ENCODE data around the gene ALDH3A2.

ALDH3A2 gene

DNA sequence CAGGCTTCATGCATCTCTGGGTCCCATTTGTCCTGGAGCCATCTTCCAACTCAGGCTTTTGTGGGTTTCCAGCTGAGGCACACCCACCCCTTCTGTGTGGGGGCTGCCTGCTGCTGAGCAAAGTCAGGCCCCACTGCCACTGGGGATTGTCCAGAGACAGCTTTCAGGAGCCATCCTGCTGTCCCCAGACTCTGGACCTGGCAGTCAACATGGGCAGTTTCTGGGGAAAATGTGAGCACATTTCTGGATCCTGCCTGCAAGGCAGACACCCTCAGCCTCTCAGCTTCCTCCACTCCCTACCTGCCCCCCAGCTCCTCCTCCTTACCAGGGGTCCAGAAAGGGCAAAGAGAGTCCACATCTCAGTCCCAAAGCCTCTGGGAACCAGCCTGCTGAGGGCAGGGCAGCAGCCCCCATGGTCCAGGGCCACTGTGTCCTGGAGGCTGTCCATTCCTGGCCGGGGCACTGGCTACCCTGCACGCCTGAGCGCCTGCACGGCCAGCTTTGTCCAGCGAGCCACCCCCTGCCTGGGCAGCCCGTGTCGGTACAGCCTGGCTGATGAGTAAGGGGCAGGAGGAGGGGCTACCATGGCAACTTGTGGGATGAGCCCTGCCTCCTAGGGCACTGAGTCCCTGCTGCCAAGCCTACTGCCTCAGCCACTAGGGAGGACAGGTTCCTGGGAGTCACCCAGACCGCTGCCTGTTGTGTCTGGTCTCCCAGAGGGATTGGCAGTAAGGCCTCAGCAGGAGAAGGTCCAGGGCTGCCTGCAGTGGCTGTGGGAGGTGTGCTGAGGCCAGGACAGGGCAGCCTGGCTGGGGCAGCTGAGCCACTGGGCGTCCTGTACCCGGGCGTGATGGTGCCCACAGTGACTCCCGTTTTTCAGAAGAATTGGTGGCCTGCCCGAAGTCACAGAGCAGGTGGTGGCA, 67.8 kb downstream of the ALDH3A2 start, which contains the start of gene SLC47A2:
Gene SLC47A2 (minus strand): TSS at position 477 of the 923 bp plus-strand sequence. CDS start 29 bp downstream, at position 448.
- no peak for DNase-seq (ENCODE audit: low read depth)

GRCh38 chr17:19717031-19717360, 68.4 kb downstream of the ALDH3A2 start:
- DNase-seq (ENCODE audit: low read depth): no peak

GRCh38 chr17:19717411-19717908, 68.9 kb downstream of the ALDH3A2 start:
- no peak for DNase-seq (ENCODE audit: low read depth)

DNA sequence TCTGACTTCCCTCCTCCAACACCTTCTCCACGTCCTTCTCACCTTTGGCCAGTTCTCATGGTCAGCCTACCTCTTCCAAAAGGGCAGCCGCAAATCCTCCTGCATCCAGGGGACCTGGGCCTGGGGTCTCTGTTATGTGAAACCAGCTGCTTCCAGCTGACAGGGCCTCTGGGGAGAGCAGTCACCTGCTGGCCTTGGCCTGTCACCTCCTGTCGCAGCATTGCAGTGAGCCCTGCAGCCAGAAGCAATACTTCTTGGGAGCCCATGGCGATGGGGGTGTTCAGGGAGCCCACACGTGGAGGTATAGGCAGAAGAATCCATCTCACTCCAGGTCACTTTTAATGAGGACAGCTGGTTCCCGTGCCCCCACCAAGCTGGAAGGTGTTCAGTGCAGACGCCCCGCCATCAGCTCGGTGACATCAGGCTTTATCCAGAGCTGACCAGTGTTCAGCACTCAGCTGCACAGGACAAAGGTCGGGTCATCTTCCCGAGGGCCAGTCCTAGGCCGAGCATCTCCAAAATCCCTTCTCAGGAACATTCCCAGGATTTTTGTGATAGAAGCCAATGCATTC, 69.6 kb downstream of the ALDH3A2 start:
- DNase-seq (ENCODE audit: low read depth): no peak

DNA sequence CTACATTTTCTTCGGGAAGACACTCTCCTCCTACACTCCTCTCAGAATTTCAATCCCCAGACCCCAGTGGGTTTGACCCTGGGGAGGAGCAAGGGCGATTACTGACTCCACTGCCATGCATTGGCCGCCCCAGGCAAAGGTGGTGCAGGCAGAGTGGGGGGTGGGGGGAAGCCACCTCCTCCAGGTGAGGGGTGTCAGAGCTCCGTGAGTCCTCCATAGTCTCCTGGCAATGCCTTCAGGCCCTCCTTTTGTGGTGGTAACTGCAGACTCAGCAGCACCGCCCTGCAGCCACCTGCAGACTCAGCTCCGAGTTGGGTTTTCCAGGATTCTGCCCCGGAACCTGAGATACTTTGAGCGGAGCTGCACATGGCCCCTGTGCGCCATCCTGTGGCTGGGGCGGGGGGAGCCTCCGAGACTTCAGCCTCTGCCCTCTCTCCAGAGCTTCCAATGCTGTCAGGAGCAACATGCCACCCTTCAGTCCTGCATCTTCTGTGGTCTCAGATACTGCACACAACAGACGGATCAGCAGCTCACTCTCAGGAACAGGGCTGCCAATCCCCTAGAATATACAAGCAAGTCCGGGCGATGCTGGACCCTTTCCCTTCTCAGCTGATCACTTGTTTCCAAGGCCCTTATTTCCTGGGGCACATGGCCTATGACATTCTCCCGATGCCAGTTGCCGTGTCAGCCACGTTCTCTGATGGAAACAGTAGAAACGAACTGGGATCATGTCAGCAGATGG, 70.2 kb downstream of the ALDH3A2 start:
- DNase-seq (ENCODE audit: low read depth): no peak

DNA sequence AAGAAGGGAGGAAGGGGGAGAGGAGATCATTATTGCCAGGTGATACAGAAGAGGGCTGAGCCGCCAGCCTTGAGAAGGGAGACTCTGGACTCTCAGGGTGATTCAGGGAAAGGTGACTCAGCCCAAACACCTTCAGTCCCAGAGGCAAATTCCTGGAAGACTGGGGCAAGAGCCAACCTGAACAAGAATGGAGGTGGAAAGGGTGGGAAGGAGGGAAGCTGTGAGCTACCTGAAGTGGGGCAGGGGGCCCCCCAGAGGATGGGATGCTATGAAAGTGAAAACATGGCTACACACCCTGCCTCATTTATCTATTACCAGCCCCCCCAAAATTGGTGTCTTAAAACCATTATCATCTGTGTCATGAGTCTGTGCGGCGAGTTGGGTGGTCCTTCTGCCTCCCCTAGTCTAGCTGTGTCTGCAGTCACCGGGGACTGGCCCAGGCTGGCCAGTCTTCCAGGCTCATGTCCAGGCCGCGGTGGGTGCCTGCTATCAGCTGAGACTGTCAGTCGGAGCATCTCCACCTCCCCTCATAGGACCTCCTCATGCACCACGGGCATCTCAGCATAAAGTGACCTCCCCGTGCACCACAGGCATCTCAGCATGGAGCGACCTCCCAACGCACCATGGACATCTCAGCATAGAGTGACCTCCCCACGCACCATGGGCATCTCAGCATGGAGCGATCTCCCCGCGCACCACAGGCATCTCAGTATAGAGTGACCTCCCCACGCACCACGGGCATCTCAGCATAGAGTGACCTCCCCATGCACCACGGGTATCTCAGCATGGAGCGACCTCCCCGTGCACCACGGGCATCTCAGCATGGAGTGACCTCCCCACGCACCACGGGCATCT, 71.0 kb downstream of the ALDH3A2 start:
- DNase-seq (ENCODE audit: low read depth): no peak

GRCh38 chr17:19720210-19720475, 71.6 kb downstream of the ALDH3A2 start:
- no peak for DNase-seq (ENCODE audit: low read depth)

- no peak for DNase-seq (ENCODE audit: low read depth)
These were observed 72.3 kb downstream of the ALDH3A2 start for GRCh38 chr17:19720631-19721426.

DNA sequence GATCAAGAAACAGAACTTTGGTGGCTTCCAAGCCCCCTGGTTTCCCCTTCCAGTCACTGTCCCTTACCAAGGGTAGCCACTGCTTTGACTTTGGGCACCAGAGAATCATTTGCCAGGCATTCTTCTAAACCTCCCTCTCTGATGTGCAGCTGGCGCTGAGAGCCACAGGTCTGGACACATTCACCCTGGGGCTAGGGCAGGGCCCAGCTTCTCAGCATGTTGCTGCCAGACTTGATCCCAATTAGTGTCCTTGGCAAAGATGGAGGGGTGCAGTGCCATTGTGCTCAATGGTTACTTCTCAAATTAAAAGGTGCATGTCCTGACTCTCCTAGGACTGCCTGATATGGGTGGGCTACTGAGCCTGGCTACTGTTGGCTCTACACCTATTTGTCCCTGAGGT, 75.4 kb downstream of the ALDH3A2 start:
- no peak for DNase-seq (ENCODE audit: low read depth)

DNA sequence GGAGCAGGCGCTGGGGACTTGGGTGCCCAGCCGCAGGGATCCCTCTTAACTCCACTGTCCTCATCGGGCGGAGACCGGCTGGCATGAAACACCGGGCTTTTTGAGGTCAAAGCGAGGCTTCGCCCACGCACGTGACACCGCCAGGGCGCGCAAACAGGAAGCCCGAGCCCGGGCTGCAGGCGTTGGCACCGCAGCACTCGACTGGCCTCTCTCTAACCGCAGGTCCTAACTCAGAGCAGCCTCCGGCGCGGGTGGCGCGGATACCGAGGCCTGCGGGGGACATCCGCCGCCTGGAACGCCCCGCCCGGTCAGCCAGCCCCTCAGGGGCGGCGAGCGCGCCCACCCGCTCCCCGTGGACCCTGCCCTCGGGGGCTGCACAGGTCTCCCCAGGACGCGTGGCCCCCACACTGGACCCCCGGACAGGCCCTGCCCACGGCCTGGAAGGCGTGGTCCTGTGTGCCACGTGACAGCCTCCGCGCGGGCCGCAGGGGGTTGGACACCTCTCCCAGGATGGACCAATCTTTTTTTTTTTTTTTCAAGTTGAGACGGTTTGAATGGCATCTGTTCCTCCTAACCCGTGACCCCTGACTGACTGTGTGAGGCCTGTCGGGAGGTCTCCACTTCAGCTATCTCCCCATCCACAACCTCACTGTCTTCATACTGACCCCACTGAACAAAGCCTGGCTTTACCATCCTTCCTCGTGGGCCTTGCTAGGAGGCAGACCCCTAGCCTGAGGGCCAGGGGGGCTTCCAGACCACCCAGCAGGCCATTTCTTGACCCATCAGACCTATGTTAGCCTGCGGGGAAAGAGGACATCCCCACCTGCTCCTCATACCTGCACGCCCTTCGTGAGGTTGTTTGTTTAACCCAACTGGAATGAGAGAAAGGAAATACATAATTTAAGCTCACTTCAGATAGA, 76.2 kb downstream of the ALDH3A2 start:
- DNase-seq (ENCODE audit: low read depth): no peak

- DNase-seq (ENCODE audit: low read depth): no peak
These were observed 76.9 kb downstream of the ALDH3A2 start for GRCh38 chr17:19725486-19725885.

DNA sequence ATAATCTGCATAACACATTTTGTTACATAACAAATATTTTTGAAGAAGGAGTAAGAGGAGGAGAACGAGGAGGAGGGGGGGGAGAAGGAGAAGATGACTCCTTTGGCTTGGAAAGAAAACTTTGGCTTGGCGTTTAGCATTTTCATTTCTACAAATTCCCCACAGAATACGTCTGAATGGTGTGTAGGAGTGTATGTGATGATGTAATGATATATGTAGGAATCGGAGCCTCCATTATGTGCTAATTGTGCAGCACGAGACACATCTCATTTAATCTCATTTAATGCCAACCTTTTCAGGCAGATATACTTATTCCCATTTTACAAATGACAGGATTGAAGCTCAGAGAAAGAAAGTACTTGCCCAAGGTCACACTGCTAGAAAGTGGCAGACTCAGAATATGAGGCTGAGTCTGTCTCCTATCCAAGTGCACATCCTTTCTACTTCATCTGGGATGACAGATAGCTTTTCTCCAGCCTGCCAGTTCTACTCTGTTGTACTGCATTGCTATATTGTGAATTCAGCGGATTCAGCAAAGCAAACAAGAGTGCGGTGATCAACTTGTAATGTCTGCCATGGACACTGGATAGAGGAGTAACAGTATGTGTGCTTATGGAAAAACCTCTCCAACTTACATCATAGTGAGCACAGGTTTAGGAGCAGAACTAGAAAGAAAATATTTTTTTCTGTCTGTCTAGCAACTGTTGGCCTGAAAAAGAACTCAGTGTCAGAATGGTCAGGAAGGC, 78.3 kb downstream of the ALDH3A2 start:
- no peak for DNase-seq (ENCODE audit: low read depth)
